NCI-H146 treated with DMSO at 0.1 percent for 48 hours (cell line): ENCODE measurements around the gene RSPH6A.

Experiments
- DNase-seq: peaks from one replicate; lab custom pipeline; 2025; ENCODE audit not compliant: unreplicated experiment; lab: John Stamatoyannopoulos, UW

Gene RSPH6A

DNA sequence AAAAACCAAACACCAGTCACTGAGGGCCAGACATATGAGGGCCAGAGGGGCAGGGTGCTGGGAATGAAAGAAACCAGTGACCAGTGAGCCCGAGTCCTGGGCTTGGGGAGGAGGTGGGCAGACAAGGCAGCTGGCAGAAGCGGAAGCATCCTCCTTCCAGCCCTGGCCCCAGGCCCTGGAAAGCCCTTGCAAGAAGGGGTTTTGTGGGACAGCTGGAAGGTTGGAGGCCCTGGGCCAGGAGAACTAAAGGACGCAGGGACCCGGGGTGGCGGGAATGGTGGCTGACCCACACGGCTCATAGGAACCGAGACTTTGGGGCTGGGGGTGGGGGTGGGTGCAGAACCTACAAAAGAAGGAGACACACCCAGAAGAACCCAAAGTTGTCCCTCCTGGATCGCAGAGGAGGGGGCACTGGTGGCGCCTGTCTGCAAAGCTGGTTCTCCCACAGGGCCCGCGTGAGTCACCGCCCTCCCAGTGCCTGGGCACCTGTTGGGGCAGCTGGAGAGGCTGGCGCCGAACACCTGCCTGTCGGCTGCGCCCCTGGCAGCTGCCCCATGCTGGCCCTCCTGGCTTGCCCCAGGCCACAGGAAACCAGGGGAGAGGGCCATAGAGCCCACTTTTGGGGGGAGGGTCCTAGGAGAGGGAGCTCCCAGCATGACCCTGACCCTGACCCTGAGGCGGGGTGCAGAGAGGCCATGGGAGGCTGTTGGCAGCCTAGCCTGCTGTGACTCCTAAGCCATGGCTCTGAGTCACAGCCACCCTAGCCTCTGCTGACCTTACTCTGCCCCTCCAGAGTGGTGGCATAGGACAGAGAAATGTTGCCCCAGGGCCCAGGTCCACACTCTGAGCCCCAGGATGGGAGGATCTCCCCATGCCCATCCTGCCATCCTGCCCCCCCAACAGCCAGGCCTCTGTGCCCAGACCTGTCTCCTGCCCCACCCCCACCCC is 33.6 kb downstream of the RSPH6A start:
- DNase-seq: peak; percentile 43

DNA sequence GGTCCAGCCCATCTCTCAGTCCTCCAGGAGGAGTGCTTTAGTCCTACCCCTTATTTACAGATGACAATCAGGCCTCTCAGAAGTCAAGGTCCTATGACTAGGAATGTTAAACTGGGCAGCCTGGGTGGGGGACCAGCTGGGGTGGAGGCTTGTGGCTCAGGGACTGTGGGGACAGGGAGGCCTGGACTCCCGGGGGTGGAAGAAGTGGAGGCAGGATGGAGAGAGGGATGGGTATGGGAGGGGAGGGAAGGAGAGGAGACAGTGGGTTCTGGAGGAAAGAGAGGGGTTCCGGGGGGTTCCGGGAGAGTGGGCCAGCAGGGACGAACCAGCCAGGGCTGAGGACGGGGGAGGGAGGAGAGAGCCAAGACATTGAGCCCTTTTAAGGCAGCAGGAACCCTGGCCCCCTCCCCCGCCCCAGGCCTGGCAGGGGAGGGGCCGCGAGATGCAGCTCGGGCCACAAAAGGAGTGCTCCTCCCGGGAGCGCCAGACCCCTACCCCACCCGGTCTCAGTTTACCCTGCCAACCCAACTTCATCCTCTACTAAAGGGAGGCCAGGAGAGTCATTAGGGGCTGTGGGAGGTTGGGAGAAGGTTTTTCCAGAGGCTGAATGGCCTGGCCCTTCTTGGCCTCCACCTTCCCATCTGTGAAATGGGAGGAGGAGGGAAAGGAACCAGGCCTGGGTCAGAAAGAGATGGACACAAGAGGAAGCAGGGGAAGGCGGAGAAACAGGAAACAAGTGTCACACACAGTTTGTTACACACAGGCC is 34.5 kb downstream of the RSPH6A start:
- DNase-seq: no peak

GRCh38 chr19:45780146-45780447 is 35.0 kb downstream of the RSPH6A start:
- DNase-seq: no peak

DNA sequence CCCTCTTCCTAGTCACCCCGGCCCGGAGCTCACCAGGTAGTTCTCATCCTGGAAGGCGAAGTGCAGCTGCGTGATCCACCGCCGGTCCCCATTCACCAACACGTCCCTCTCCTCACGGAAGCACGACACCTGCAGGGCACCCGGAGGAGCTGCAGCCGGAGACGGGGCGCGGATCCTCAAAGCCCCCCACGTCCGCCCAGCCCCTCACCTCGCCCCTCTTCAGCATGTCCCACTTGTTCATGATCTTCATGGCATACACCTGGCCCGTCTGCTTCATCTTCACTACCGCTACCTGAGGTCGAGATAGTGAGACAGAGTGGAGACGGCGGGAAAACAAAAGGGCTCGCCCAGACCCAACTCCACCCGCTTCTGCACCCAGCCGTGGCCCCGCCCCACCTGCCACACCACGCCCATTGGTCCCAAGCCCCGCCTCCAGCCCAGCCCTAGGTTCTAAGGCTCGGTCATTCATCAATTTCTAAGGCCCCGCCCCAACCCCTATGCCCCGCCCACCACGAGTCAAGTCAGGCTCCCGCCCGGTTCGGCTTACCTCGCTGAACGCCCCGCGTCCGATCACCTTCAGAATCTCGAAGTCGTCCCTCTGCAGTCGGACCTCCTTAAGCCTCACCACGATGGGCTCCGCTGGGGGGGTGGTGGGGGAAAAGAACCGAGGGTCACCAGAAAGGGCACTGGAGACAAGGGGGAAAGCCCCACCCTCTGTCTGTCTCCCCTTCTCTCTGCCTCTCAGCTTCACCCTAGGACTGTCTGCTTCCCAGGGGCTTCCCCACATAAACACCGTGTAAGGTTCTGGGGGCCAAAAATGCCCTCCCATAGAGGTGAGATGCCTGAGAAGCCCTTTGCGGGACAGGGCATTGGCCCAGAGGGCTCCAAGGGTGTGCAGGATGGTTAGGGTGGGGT is 35.6 kb downstream of the RSPH6A start:
- DNase-seq: peak; percentile 76

GRCh38 chr19:45778010-45778661 is 37.0 kb downstream of the RSPH6A start:
- no peak for DNase-seq

DNA sequence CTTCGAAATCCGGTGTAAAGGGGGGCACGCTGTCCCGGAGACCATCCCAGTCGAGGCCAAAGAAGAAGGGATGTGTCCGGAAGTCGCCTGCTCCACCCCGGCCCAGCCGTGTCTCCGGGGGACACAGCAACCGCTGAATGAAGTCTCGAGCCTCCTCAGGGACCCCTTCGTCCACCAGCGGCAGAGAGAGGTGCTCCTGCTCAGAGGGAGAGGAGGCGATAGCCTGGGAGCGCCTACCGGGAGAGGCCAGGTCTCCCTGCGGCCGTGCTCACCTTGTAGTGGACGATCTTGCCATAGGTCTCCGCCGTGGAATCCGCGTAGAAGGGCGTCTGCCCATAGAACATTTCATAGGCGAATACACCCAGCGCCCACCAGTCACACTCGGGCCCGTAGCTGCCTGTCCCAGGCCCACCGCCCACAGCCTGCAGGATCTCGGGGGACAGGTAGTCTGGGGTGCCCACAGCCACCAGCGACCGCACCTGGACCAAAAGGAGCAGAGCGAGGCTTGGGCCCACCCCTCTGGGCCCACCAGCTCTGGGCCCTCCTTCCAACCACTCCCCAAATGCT is 37.6 kb downstream of the RSPH6A start:
- DNase-seq: no peak

DNA sequence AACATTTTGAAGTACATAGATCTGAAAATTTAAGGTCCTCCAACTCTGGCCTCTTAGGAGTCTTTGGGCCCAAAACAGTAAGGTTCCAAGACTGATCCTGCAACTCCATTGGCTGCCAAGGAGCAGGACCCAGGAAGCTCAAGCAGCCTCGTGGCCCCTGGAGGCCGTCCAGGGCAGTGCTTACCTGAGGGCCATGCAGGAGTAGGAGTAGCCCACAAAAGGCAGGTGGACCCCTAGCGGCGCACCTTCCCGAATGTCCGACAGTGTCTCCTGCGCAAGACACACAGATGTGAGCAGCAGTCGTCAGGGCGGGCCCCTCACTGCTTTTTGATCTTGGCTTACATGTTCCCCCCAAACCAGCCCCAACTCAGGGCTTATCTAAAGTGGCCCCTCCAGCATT is 40.3 kb downstream of the RSPH6A start:
- no peak for DNase-seq

DNA sequence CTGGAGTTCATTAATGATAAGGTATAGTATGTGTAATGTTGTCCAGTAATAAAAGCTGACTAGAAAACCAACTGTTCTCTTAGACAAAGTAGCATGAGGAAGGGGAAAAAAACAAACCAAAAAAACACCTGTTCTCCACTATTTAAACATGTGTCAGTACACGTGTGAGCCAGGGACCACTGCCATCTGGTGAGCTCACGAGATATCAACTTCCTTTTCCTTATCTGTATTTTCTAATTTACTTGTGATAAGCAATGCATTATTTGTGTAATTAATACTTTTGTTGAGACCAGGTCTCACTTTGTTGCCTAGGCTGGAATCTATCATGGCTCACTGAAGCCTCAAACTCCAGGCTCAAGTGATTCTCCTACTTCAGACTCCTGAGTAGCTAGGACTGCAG is 41.7 kb downstream of the RSPH6A start:
- DNase-seq: no peak

DNA sequence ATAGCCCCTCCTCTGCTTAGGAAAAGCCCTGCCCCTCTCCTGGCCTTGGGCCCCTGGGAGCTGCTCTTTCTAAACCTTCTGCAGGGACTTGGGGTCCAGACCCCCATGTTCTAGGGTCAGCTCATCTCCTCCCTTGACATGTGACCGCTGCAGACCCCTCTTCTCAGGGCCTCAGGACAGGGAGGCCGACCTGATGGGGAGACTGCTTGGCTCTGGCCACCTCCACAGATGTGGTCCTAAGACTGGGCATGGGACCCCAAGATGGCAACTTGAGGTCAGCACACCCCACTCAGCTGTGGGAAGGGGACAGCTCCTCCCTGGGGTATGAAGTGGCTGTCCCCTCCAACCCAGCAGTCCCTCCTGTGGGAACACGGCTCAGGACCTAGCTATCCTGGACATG is 42.2 kb downstream of the RSPH6A start:
- no peak for DNase-seq

- DNase-seq: no peak
Observed at GRCh38 chr19:45772130-45772840, 42.8 kb downstream of the RSPH6A start.

DNA sequence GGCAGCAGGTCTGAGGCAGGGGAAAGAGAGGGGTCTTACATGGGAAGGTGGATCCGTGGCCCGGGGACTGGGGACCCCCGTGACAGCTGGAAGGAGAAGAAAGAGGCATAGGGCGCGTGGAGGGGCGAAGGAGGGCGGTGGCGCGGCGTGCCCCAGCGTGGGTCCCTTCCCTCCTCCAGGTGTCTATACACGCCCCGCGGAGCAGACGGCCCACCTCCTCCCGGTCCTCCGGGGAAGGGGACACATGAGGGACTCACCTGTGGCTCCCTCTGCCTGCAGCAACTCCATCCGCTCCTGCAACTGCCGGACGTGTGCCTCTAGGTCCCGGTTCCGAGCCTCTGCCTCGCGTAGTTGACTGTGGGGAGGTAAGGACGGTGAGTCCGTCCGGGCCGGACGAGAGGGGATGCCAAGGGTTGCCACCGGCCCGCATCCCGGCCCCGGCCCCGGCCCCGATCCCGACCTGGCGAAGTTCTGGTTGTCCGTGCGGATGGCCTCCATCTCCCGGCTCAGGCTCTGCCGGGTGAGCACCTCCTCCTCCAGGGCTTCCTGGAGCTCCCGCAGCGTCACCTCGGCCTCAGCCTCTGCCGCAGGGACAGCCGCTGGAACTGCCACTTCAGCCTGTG is 43.7 kb downstream of the RSPH6A start:
- no peak for DNase-seq

DNA sequence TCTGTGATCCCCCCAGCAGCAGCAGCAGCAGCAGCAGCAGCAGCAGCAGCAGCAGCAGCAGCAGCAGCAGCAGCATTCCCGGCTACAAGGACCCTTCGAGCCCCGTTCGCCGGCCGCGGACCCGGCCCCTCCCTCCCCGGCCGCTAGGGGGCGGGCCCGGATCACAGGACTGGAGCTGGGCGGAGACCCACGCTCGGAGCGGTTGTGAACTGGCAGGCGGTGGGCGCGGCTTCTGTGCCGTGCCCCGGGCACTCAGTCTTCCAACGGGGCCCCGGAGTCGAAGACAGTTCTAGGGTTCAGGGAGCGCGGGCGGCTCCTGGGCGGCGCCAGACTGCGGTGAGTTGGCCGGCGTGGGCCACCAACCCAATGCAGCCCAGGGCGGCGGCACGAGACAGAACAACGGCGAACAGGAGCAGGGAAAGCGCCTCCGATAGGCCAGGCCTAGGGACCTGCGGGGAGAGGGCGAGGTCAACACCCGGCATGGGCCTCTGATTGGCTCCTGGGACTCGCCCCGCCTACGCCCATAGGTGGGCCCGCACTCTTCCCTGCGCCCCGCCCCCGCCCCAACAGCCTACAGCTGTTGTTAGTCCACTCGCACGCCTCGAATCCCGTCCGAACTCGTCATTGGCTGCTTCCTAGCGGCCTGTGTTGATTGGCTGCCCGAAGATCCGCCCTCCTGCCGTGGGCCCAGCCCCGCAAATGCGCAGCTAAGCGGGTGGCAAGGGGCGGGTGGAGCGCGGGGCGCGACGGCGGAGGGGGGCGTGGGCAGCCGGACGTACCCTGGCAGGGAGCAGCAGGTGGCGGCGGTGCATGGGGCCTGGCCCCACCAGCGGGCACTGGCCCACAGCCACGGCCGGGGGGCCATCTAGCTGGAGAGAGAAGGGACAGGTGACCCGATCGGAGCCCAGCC is 44.7 kb downstream of the RSPH6A start:
- peak; percentile 96 for DNase-seq

GRCh38 chr19:45769821-45770191 is 45.3 kb downstream of the RSPH6A start:
- DNase-seq: no peak

DNA sequence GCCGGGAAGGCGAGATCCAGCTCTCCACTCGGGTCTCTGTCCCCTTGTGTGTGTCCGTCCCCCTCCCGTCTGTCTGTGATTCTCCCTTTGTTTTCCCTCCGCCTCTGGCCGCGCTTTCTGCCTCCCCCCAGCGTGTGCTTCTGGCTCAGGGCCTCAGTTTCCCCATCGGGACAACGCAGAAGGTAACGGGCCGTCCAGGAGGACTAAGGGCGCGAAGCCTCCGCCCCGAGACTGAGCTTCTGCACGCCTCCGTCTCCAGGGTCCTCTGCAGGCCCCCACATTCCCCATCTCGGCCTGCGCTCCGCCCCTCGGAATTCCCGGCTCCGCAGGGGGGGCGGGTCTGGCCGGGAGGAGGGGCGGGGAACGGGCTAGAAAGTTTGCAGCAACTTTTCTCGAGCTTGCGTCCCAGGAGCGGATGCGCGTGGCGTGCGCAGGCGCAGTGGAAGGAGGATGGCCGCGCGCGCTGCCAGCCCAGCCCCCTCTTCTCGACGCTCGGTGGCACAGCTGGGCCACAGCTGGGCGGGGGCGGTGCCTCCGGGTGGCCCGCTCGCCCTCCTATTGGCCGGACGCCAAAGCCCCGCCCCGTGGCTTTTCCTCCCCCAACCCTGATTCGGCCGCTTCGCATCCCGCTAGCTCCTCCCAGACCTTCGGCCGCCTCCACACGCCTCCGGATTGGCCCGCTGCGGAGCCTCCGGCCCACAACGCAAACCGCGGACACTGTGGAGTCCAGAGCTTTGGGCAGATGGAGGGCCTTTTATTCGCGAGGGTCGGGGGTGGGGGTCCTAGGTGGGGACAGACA is 45.9 kb downstream of the RSPH6A start, which contains the start of gene SIX5:
TSS of gene SIX5 (minus strand) at position 269 of the 799 bp plus-strand sequence. CDS start 408 bp downstream, outside the sequence.
- DNase-seq: peak; percentile 88

GRCh38 chr19:45768655-45768983 is 46.5 kb downstream of the RSPH6A start:
- DNase-seq: no peak

- no peak for DNase-seq
Observed at GRCh38 chr19:45767881-45768654, 47.0 kb downstream of the RSPH6A start.

DNA sequence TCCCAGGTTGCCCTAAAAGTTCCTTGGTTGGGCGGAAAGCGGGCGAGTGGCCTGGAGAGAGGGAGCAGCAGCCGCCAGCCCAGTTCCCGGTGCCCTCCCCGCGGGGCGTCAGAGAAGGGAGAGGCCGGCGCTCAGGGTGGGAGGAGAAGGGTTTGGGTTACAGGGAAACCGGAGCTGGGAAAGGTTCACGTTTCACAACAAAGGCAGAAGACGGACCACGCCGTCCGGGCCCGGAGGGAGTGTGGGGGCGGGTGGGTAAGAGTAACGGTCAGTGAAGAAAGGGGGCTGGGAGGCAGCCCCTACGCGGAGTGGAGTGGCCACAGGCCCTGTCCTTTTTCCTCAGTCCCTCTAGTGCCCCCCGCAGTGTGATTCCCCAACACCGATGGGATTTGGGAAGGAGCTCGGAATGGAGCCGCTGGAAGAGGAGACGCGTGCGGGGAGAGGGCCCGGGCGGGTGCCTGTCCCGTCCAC is 47.7 kb downstream of the RSPH6A start:
- no peak for DNase-seq
